K562 (cell line): ENCODE data around the gene TLE7. TPM values are rescaled to one million over a fixed set of nuclear protein-coding genes. Genes with fewer than 3 reads are reported as not detected.
A peak's percentile ranks its signal among the peaks of the same experiment; 100 is the strongest.

Source experiments
- BACH1 ChIP-seq: fragments of 200-800 bp; sonication (Bioruptor generic); IDR thresholded peaks from 2 replicates; pipeline ENCODE4 v1.6.1; 2016; ENCODE audit warnings: missing genetic modification characterization, missing compliant biosample characterization
- BRF2 ChIP-seq: IDR thresholded peaks from 3 replicates; pipeline ENCODE4 v1.6.1; 2011; ENCODE audit warnings: borderline replicate concordance, mild to moderate bottlenecking; ENCODE audit not compliant: insufficient read length, insufficient read depth
- CLOCK ChIP-seq: fragments of 250-450 bp; sonication (Bioruptor Pico); IDR thresholded peaks from 2 replicates; pipeline ENCODE4 v1.4.0; 2020; ENCODE audit warnings: mild to moderate bottlenecking, moderate library complexity, borderline replicate concordance
- CREB3L1 ChIP-seq: fragments of 450-650 bp; IDR thresholded peaks from 2 replicates; pipeline ENCODE4 v1.6.1; 2014; ENCODE audit warnings: low read depth, mild to moderate bottlenecking, moderate library complexity, borderline replicate concordance
- DACH1 ChIP-seq: fragments of 450-650 bp; IDR thresholded peaks from 2 replicates; pipeline ENCODE4 v1.6.1; 2018; ENCODE audit not compliant: partially characterized antibody
- E2F4 ChIP-seq: sonication (generic); formaldehyde crosslinking; IDR thresholded peaks from 2 replicates; pipeline ENCODE4 v1.8.0; 2022; ENCODE audit warnings: mild to moderate bottlenecking, low read depth, missing genetic modification reagents
- HOXB6 ChIP-seq: fragments of 250-450 bp; sonication (Bioruptor Pico); IDR thresholded peaks from 2 replicates; pipeline ENCODE4 v1.5.1; 2022; ENCODE audit warnings: mild to moderate bottlenecking, borderline replicate concordance
- ILK ChIP-seq: fragments of 450-650 bp; IDR thresholded peaks from 2 replicates; pipeline ENCODE4 v1.6.1; 2016; ENCODE audit warnings: missing genetic modification characterization, low read depth, mild to moderate bottlenecking, missing compliant biosample characterization, moderate library complexity, borderline replicate concordance
- MCM7 ChIP-seq, 2 experiments: fragments of 450-650 bp; IDR thresholded peaks; 2 replicates each; pipeline ENCODE4 v1.6.1; 2016 to 2018
- NCOA1 ChIP-seq: fragments of 450-650 bp; IDR thresholded peaks from 2 replicates; pipeline ENCODE4 v1.6.1; 2016; ENCODE audit warnings: low read depth
- NR3C1 ChIP-seq: sonication (generic); formaldehyde crosslinking; IDR thresholded peaks from 2 replicates; pipeline ENCODE4 v1.8.1; 2022; ENCODE audit warnings: missing genetic modification reagents
- PHB2 ChIP-seq: fragments of 450-650 bp; IDR thresholded peaks from 2 replicates; pipeline ENCODE4 v1.6.1; 2017; ENCODE audit warnings: low read depth
- PREB ChIP-seq: sonication (generic); formaldehyde crosslinking; IDR thresholded peaks from 2 replicates; pipeline ENCODE4 v1.8.1; 2023; ENCODE audit warnings: mild to moderate bottlenecking, missing genetic modification reagents
- RNF2 ChIP-seq: sonication (generic); IDR thresholded peaks from 2 replicates; pipeline ENCODE4 v1.6.1; 2016
- TFE3 ChIP-seq: fragments of 450-650 bp; formaldehyde crosslinking; IDR thresholded peaks from 2 replicates; pipeline ENCODE4 v1.4.0; 2020; ENCODE audit warnings: mild to moderate bottlenecking, mixed read lengths
- U2AF2 ChIP-seq: fragments of 200-400 bp; formaldehyde crosslinking; optimal IDR thresholded peaks from 2 replicates; pipeline ENCODE3; 2017; ENCODE audit warnings: low read depth, mild to moderate bottlenecking, low read length
- ZNF140 ChIP-seq: fragments of 250-450 bp; sonication (Bioruptor Pico); IDR thresholded peaks from 2 replicates; pipeline ENCODE4 v1.8.0; 2021; ENCODE audit warnings: moderate library complexity, mild to moderate bottlenecking, inconsistent platforms
- ZNF511 ChIP-seq: sonication (generic); formaldehyde crosslinking; IDR thresholded peaks from 2 replicates; pipeline ENCODE4 v1.8.0; 2022; ENCODE audit warnings: mild to moderate bottlenecking, missing genetic modification reagents
- ZNF76 ChIP-seq: fragments of 250-450 bp; sonication (Bioruptor Pico); IDR thresholded peaks from 2 replicates; pipeline ENCODE4 v1.4.0; 2020; ENCODE audit warnings: mild to moderate bottlenecking, moderate library complexity, borderline replicate concordance
- polyA plus RNA-seq, 8 experiments: library from polyadenylated mRNA; depleted of rRNA in 4 of 8; stranded (reverse) in 5 of 8; unstranded in 3 of 8; fragments of >200 nt; fragmentation: Nextera tagmentation in 2 of 8; fragmentation: Illumina TruSeq in 1 of 8; extraction: Ambion mirVana in 2 of 8; extraction: Trizol in 1 of 8; gene quantifications; 2 replicates each; pipeline versions ENCODE4 v1.2.1 to v1.2.3, GENCODE V29; 2011 to 2014; ENCODE audit warnings: inconsistent platforms in 1 of 8, missing spikeins in 1 of 8
- total RNA-seq, 7 experiments: library from RNA; depleted of rRNA in 6 of 7; stranded (reverse); fragments of >200 nt in 6 of 7; fragmentation: Illumina TruSeq in 2 of 7; extraction: Trizol in 2 of 7; gene quantifications; 2 replicates each; pipeline versions ENCODE4 v1.2.1 to v1.2.3, GENCODE V29; 2011 to 2021; ENCODE audit warnings: low replicate concordance in 1 of 7

The TLE7 gene
- total and polyA plus RNA-seq, 9 of the 15 experiments (the other 6 are each of a cell fraction or from before 2014, with no cell fraction given), result not detected

GRCh38 chr16:71430744-71431143, 11.1 kb downstream of the TLE7 start (continued):
- TF ChIP-seq E2F4 (CRISPR knock-in tag) (no peak), NR3C1 (CRISPR knock-in tag) (no peak), HOXB6 (CRISPR knock-in tag) (no peak), MCM7 (IDR thresholded peaks at IDR 0.05) (0 out of 4 replicates have a peak, but pooled peaks of 1 of the 2 experiments have one; percentile 13), BRF2 (no peak), DACH1 (no peak), CREB3L1 (no peak), ZNF511 (CRISPR knock-in tag) (no peak), CLOCK (CRISPR knock-in tag) (no peak), ILK (tag) (no peak), ZNF76 (CRISPR knock-in tag) (no peak; the same call in 1 of the 2 replicates), NCOA1 (no peak; the same call in 1 of the 2 replicates), RNF2 (peak; percentile 76), BACH1 (no peak), ZNF140 (no peak), PREB (CRISPR knock-in tag) (no peak), PHB2 (peak; percentile 84; the same call in 1 of the 2 replicates), TFE3 (no peak), U2AF2 (no peak)
